Melanocyte of skin (primary cell): Measurements from ENCODE around the gene AMDHD1. TPM values are rescaled to one million over a fixed set of nuclear protein-coding genes. Genes with fewer than 3 reads are reported as not detected.

ENCODE experiments used
- total RNA-seq, 2 donors: library from RNA; depleted of rRNA; stranded (reverse); fragments of >200 nt; gene quantifications; 2 replicates each; pipeline ENCODE4 v1.2.3, GENCODE V29; 2012

AMDHD1 gene
- total RNA-seq: 1 to 10 TPM in 1 of 2 donors, under 1 TPM in 1; 0.33 to 1.0 TPM

GRCh38 chr12:95943330-95943842, at the start of gene AMDHD1:
TSS of gene AMDHD1 (plus strand) at chr12:95943331. CDS start at chr12:95943399, 68 bp downstream.

GRCh38 chr12:95942524-95943329, 404 bp upstream of the AMDHD1 start, which contains the start of gene CCDC38:
TSS of gene CCDC38 (minus strand) at chr12:95942614. CDS start at chr12:95936509, 6,105 bp downstream.

GRCh38 chr12:95996034-95996658, 53.0 kb downstream of the AMDHD1 start, which contains the start of gene HAL:
TSS of gene HAL (minus strand) at chr12:95996344. CDS start at chr12:95995910, 434 bp downstream.

Other genes starting within 250 kb of the AMDHD1 start
- gene NTN4, start 152.6 kb upstream of the AMDHD1 start, total RNA-seq: under 1 TPM; 0.33 to 0.34 TPM
- 10 to 100 TPM in 1 of 2 donors, 1 to 10 TPM in 1; 5.2 to 14.3 TPM for gene SNRPF, start 84.4 kb upstream of the AMDHD1 start, total RNA-seq
- gene CCDC38, start 717 bp upstream of the AMDHD1 start, total RNA-seq: under 1 TPM; under 0.01 TPM
- under 1 TPM; under 0.01 to 0.34 TPM for gene HAL, start 53.0 kb downstream of the AMDHD1 start, total RNA-seq
- 10 to 100 TPM; 54.0 to 65.6 TPM for gene LTA4H, start 92.3 kb downstream of the AMDHD1 start, total RNA-seq